Measurements from ENCODE around the gene ERI2. TPM values are rescaled to one million over a fixed set of nuclear protein-coding genes. Genes with fewer than 3 reads are reported as not detected.

The ERI2 gene
- total RNA-seq, 1 experiment from 2014 or later, result 16.9 TPM

GRCh38 chr16:20749474-20749873 lies 56.8 kb downstream of the ERI2 start:
- POLR2A ChIA-PET, result no interaction called here
- no peak overlapping the region for H3K27ac Mint-ChIP-seq
- H3K4me1 Mint-ChIP-seq, result no peaks in the 10 kb centered on the region
- DNase-seq (ENCODE audit: low spot score) (no peak), ATAC-seq (no peak)
- peaks cover 43% of the 10 kb centered on the region for H3K9me3 Mint-ChIP-seq
- H3K27me3 Mint-ChIP-seq (ENCODE audit: low read depth), result peaks cover 10% of the 10 kb centered on the region
- H3K4me3 Mint-ChIP-seq, result no peak overlapping the region
- TF ChIP-seq NR1H2 (CRISPR knock-in tag; IDR thresholded peaks at IDR 0.05) (no peak), ZNF138 (CRISPR knock-in tag; conservative IDR thresholded peaks at IDR 0.05) (no peak), ZNF263 (CRISPR knock-in tag; IDR thresholded peaks at IDR 0.05; ENCODE audit: low read depth) (no peak), SMAD4 (CRISPR knock-in tag; IDR thresholded peaks at IDR 0.05) (no peak), ETV6 (CRISPR knock-in tag; IDR thresholded peaks at IDR 0.05) (no peak), TEAD4 (CRISPR knock-in tag; IDR thresholded peaks at IDR 0.05) (no peak), CREM (CRISPR knock-in tag; IDR thresholded peaks at IDR 0.05) (no peak), CREB1 (CRISPR knock-in tag; IDR thresholded peaks at IDR 0.05) (no peak), ATF2 (CRISPR knock-in tag; IDR thresholded peaks at IDR 0.05; ENCODE audit: borderline replicate concordance, low read depth) (no peak), JAZF1 (CRISPR knock-in tag; IDR thresholded peaks at IDR 0.05) (no peak), MYBL2 (CRISPR knock-in tag; IDR thresholded peaks at IDR 0.05) (no peak), SMAD3 (CRISPR knock-in tag; IDR thresholded peaks at IDR 0.05; ENCODE audit: borderline replicate concordance) (no peak), NFYB (CRISPR knock-in tag; conservative IDR thresholded peaks at IDR 0.05; ENCODE audit: low read depth) (no peak), PRRX2 (CRISPR knock-in tag; IDR thresholded peaks at IDR 0.05) (no peak), JUN (CRISPR knock-in tag; IDR thresholded peaks at IDR 0.05) (no peak), ERG (CRISPR knock-in tag; IDR thresholded peaks at IDR 0.05) (no peak), TEAD1 (CRISPR knock-in tag; IDR thresholded peaks at IDR 0.05) (no peak)
- TF ChIP-seq, protein P1, sequence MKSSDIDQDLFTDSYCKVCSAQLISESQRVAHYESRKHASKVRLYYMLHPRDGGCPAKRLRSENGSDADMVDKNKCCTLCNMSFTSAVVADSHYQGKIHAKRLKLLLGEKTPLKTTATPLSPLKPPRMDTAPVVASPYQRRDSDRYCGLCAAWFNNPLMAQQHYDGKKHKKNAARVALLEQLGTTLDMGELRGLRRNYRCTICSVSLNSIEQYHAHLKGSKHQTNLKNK (CRISPR knock-in tag; IDR thresholded peaks at IDR 0.05), result no peak
- TF ChIP-seq, protein P2, sequence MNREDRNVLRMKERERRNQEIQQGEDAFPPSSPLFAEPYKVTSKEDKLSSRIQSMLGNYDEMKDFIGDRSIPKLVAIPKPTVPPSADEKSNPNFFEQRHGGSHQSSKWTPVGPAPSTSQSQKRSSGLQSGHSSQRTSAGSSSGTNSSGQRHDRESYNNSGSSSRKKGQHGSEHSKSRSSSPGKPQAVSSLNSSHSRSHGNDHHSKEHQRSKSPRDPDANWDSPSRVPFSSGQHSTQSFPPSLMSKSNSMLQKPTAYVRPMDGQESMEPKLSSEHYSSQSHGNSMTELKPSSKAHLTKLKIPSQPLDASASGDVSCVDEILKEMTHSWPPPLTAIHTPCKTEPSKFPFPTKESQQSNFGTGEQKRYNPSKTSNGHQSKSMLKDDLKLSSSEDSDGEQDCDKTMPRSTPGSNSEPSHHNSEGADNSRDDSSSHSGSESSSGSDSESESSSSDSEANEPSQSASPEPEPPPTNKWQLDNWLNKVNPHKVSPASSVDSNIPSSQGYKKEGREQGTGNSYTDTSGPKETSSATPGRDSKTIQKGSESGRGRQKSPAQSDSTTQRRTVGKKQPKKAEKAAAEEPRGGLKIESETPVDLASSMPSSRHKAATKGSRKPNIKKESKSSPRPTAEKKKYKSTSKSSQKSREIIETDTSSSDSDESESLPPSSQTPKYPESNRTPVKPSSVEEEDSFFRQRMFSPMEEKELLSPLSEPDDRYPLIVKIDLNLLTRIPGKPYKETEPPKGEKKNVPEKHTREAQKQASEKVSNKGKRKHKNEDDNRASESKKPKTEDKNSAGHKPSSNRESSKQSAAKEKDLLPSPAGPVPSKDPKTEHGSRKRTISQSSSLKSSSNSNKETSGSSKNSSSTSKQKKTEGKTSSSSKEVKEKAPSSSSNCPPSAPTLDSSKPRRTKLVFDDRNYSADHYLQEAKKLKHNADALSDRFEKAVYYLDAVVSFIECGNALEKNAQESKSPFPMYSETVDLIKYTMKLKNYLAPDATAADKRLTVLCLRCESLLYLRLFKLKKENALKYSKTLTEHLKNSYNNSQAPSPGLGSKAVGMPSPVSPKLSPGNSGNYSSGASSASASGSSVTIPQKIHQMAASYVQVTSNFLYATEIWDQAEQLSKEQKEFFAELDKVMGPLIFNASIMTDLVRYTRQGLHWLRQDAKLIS (CRISPR knock-in tag; IDR thresholded peaks at IDR 0.05; ENCODE audit: borderline replicate concordance), result no peak
- CTCF ChIA-PET, result no interaction called here
- H3K36me3 Mint-ChIP-seq, result peaks cover 14% of the 10 kb centered on the region

- DNase-seq (ENCODE audit: low spot score), result no peak
- H3K9me3 Mint-ChIP-seq, result peaks cover 49% of the 10 kb centered on the region
- POLR2A ChIA-PET, result no interaction called here
- ATAC-seq, result no peak
- no peaks in the 10 kb centered on the region for H3K4me1 Mint-ChIP-seq
- H3K4me3 Mint-ChIP-seq, result no peak overlapping the region
- CTCF ChIA-PET, result no interaction called here
- peaks cover 17% of the 10 kb centered on the region for H3K36me3 Mint-ChIP-seq
- no peak overlapping the region for H3K27ac Mint-ChIP-seq
- H3K27me3 Mint-ChIP-seq (ENCODE audit: low read depth), result peaks cover 3% of the 10 kb centered on the region
- no peak for TF ChIP-seq RELA (CRISPR knock-in tag; IDR thresholded peaks at IDR 0.05; ENCODE audit: borderline replicate concordance)
- TF ChIP-seq, protein P3, sequence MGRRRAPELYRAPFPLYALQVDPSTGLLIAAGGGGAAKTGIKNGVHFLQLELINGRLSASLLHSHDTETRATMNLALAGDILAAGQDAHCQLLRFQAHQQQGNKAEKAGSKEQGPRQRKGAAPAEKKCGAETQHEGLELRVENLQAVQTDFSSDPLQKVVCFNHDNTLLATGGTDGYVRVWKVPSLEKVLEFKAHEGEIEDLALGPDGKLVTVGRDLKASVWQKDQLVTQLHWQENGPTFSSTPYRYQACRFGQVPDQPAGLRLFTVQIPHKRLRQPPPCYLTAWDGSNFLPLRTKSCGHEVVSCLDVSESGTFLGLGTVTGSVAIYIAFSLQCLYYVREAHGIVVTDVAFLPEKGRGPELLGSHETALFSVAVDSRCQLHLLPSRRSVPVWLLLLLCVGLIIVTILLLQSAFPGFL (CRISPR knock-in tag; IDR thresholded peaks at IDR 0.05; ENCODE audit: borderline replicate concordance), result no peak
- no peak for TF ChIP-seq E2F4 (CRISPR knock-in tag; IDR thresholded peaks at IDR 0.05; ENCODE audit: borderline replicate concordance, low read depth)
- TF ChIP-seq NFYB (CRISPR knock-in tag; conservative IDR thresholded peaks at IDR 0.05; ENCODE audit: low read depth), result no peak
- no peak for TF ChIP-seq E2F5 (CRISPR knock-in tag; IDR thresholded peaks at IDR 0.05)
Observed at GRCh38 chr16:20747030-20747816, 59.0 kb downstream of the ERI2 start.

Data from WTC11 (cell line).